ENCODE data around the gene SMC1B. TPM values are rescaled to one million over a fixed set of nuclear protein-coding genes. Genes with fewer than 3 reads are reported as not detected.

The SMC1B gene
- total RNA-seq, 1 donor from 2014 or later = not detected

DNA sequence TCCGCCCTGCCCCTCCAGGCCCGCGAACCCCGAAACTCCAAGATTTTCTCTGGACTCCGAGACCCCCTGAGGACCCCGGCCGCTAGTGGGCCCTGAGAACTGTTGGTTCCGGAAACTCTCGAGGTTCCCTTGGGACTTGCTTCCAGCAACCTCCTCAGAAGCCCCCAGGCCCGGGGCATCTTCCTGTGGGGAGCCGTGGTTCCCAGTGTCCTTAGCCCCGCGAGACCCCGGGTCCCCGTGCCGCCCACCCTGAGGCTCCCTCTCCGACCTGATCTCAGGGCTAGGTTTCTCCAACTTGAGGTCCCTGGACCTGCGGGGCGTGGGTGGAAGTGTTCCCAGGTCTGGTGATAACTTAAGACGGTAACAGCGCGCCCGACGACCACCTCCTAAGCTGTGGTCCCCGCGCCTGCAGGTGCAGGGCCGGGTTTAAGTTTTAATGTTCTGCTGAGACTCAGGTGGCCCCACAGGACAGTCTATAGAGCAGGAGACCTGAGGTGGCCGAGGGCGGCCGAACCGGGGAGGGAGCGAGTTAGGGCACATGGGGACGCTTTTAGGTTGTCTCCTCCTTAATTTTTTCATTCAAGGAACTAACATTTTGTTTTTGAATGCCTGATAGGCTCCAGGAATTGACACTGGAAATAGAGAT lies 102.9 kb downstream of the SMC1B start:
- no peak overlapping the region for H3K27ac Mint-ChIP-seq (ENCODE audit: unreplicated experiment)

DNA sequence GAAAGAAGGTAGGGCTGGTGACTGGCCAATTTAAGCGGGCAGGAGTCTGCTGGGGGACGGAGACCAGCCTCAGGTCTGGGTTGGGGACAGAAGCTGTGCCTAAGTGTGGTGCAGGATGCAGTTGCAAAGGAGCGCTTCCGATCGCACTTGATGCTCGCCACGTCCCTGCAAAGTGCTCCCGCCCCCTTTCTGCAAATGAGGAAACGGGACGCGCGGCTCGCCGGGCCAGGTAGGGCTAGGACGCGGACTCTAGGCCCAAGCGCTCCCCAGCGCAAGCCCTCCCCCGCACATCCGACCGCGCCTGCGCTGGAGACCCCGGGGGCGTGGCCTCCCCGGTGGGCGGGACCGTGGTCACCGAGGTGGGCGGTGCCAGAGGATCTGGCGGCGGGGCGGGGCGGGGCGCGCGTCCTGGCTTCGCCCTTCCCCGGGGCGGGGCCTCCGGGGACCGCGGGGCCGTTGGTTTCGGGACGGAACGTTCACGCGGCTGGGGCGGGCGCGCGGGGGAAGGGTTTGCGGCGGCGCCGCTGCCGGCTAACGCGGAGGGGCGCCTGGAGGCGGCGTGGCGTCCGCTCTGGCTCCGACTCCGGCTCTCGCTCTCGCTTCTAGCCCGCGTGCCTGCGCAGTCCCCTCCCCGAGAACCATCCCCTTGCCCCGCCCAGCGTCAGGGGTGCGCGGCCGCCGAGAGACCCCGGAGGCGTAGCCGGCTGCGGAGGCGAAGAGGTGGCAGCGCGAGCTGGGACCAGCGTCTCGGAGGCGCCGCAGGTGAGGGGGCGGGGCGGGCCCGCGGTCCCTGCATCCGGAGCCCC lies 103.8 kb downstream of the SMC1B start, which contains the start of gene FAM118A:
Gene FAM118A, plus strand, starts transcription at position 513 of the 806 bp plus-strand sequence. CDS start 12,446 bp downstream, outside the sequence.
- Mint-ChIP-seq H3K9me3 (ENCODE audit: unreplicated experiment) (no peaks in the 10 kb centered on the region), H3K4me1 (ENCODE audit: unreplicated experiment) (peaks cover 38% of the 10 kb centered on the region), H3K27me3 (ENCODE audit: unreplicated experiment) (peaks cover 14% of the 10 kb centered on the region), H3K27ac (ENCODE audit: unreplicated experiment) (peak within 1 kb of the TSS; percentile 89), H3K4me3 (ENCODE audit: unreplicated experiment) (peak within 1 kb of the TSS; percentile 89), H3K36me3 (ENCODE audit: low read depth, unreplicated experiment) (peaks cover 3% of the 10 kb centered on the region)
- TF ChIP-seq, protein P1, sequence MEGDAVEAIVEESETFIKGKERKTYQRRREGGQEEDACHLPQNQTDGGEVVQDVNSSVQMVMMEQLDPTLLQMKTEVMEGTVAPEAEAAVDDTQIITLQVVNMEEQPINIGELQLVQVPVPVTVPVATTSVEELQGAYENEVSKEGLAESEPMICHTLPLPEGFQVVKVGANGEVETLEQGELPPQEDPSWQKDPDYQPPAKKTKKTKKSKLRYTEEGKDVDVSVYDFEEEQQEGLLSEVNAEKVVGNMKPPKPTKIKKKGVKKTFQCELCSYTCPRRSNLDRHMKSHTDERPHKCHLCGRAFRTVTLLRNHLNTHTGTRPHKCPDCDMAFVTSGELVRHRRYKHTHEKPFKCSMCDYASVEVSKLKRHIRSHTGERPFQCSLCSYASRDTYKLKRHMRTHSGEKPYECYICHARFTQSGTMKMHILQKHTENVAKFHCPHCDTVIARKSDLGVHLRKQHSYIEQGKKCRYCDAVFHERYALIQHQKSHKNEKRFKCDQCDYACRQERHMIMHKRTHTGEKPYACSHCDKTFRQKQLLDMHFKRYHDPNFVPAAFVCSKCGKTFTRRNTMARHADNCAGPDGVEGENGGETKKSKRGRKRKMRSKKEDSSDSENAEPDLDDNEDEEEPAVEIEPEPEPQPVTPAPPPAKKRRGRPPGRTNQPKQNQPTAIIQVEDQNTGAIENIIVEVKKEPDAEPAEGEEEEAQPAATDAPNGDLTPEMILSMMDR (IDR thresholded peaks at IDR 0.05; ENCODE audit: unreplicated experiment) = no peak
- DNase-seq (ENCODE audit: low spot score) = peak; percentile 98

More for the DNA sequence above, 102.9 kb downstream of the SMC1B start:
- peaks cover 3% of the 10 kb centered on the region for H3K36me3 Mint-ChIP-seq (ENCODE audit: low read depth, unreplicated experiment)
- H3K27me3 Mint-ChIP-seq (ENCODE audit: unreplicated experiment) = peaks cover 14% of the 10 kb centered on the region
- peaks cover 39% of the 10 kb centered on the region for H3K4me1 Mint-ChIP-seq (ENCODE audit: unreplicated experiment)
- peak overlapping the region; percentile 89 for H3K4me3 Mint-ChIP-seq (ENCODE audit: unreplicated experiment)
- DNase-seq (ENCODE audit: low spot score) = no peak
- TF ChIP-seq, protein P1 (IDR thresholded peaks at IDR 0.05; ENCODE audit: unreplicated experiment) = no peak
- H3K9me3 Mint-ChIP-seq (ENCODE audit: unreplicated experiment) = no peaks in the 10 kb centered on the region

- TF ChIP-seq, protein P1 (IDR thresholded peaks at IDR 0.05; ENCODE audit: unreplicated experiment) = no peak
These were observed 104.4 kb downstream of the SMC1B start for GRCh38 chr22:45308957-45309421.

GRCh38 chr22:45308391-45308956 lies 104.9 kb downstream of the SMC1B start:
- peaks cover 3% of the 10 kb centered on the region for H3K36me3 Mint-ChIP-seq (ENCODE audit: low read depth, unreplicated experiment)
- H3K27ac Mint-ChIP-seq (ENCODE audit: unreplicated experiment) = peak overlapping the region; percentile 89
- H3K4me1 Mint-ChIP-seq (ENCODE audit: unreplicated experiment) = peaks cover 28% of the 10 kb centered on the region
- peaks cover 12% of the 10 kb centered on the region for H3K27me3 Mint-ChIP-seq (ENCODE audit: unreplicated experiment)
- no peaks in the 10 kb centered on the region for H3K9me3 Mint-ChIP-seq (ENCODE audit: unreplicated experiment)
- H3K4me3 Mint-ChIP-seq (ENCODE audit: unreplicated experiment) = peak overlapping the region; percentile 85
- TF ChIP-seq, protein P1 (IDR thresholded peaks at IDR 0.05; ENCODE audit: unreplicated experiment) = no peak
- no peak for DNase-seq (ENCODE audit: low spot score)

More at GRCh38 chr22:45308957-45309421, 104.4 kb downstream of the SMC1B start:
- no peak for DNase-seq (ENCODE audit: low spot score)
- Mint-ChIP-seq H3K27me3 (ENCODE audit: unreplicated experiment) (peaks cover 12% of the 10 kb centered on the region), H3K4me3 (ENCODE audit: unreplicated experiment) (peak overlapping the region; percentile 85), H3K4me1 (ENCODE audit: unreplicated experiment) (peaks cover 32% of the 10 kb centered on the region), H3K9me3 (ENCODE audit: unreplicated experiment) (no peaks in the 10 kb centered on the region), H3K36me3 (ENCODE audit: low read depth, unreplicated experiment) (peaks cover 3% of the 10 kb centered on the region), H3K27ac (ENCODE audit: unreplicated experiment) (peak overlapping the region; percentile 89)

All from endothelial cell (in vitro differentiated cells).